BE2C (cell line): ENCODE data around the gene NCOA1.
"Not testable (repeated sequence)": the region's sequence is repeated elsewhere in the genome, so short reads cannot be mapped to it uniquely, and the experiment has no call there.

ENCODE experiments used
- DNase-seq: peaks from one replicate; pipeline ENCODE4 v3.0.0-alpha.2; 2020
- H3K27me3 ChIP-seq: fragments of 250-450 bp; sonication (Bioruptor Pico); 2 replicates; pipeline ENCODE4 v1.5.1; 2020; ENCODE audit warnings: mild to moderate bottlenecking
- H3K36me3 ChIP-seq: fragments of 250-450 bp; sonication (Bioruptor Pico); 2 replicates; pipeline ENCODE4 v1.5.1; 2020; ENCODE audit warnings: mild to moderate bottlenecking
- H3K4me1 ChIP-seq: fragments of 250-450 bp; sonication (Bioruptor Pico); 2 replicates; pipeline ENCODE4 v1.5.1; 2020
- H3K4me3 ChIP-seq: 2 replicates; pipeline ENCODE4 v1.5.1; 2011; ENCODE audit warnings: low read depth, low read length
- H3K9me3 ChIP-seq: fragments of 250-450 bp; sonication (Bioruptor Pico); 2 replicates; pipeline ENCODE4 v1.5.1; 2020
- TF ChIP-seq, protein P1 (sequence below): IDR thresholded peaks from 2 replicates; pipeline ENCODE4 v1.5.1; 2012; ENCODE audit warnings: mild to moderate bottlenecking, low read depth, low read length

Gene NCOA1

DNA sequence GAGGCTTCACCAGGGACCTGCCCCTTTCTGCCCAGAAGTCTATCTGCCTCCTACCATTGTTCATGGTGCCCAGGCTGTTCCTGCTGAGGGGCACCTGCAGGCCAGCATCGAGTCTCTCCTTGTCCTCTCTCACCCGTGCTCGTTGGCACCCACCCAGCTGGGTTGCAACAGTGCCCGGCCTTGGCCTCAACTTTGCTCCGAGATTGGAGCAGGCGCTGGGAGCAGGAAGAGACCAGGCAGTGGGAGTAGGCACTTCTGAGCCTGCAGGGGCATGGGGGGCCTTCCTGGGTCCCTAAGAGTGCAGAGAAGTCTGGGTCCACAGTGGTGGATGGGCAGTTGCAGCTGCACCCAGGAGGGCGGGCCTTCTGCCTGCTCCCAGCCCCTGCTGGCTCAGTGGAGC is 75.6 kb downstream of the NCOA1 start:
- H3K36me3 ChIP-seq: no peaks in the 10 kb centered on the region
- no peaks in the 10 kb centered on the region; the same call in 1 of the 2 replicates for H3K9me3 ChIP-seq
- TF ChIP-seq, protein P1, sequence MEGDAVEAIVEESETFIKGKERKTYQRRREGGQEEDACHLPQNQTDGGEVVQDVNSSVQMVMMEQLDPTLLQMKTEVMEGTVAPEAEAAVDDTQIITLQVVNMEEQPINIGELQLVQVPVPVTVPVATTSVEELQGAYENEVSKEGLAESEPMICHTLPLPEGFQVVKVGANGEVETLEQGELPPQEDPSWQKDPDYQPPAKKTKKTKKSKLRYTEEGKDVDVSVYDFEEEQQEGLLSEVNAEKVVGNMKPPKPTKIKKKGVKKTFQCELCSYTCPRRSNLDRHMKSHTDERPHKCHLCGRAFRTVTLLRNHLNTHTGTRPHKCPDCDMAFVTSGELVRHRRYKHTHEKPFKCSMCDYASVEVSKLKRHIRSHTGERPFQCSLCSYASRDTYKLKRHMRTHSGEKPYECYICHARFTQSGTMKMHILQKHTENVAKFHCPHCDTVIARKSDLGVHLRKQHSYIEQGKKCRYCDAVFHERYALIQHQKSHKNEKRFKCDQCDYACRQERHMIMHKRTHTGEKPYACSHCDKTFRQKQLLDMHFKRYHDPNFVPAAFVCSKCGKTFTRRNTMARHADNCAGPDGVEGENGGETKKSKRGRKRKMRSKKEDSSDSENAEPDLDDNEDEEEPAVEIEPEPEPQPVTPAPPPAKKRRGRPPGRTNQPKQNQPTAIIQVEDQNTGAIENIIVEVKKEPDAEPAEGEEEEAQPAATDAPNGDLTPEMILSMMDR: no peak
- H3K4me1 ChIP-seq: no peaks in the 10 kb centered on the region
- no peak overlapping the region for H3K4me3 ChIP-seq
- peak; percentile 26 for DNase-seq
- H3K27me3 ChIP-seq: no peaks in the 10 kb centered on the region

DNA sequence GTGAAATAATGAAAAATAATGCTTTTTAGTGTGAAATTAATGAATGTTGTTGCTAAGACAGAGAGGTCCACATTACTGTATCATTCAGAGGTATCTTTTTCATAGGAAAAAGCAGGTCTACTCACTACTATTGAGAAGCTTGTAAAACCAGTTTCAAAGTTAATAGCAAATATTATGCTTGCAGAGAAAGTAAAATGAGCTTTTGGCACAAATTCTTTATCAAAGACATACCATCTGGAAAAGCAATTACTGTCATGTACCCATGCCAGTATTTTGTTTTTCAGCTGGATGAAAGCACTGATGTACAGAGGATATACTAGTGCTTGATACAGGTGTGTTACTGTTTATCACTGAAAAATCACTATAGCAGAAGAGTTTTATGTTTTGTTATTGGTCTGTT is 77.5 kb downstream of the NCOA1 start:
- no peak for DNase-seq
- TF ChIP-seq, protein P1: no peak
- Histone ChIP-seq H3K27me3 (no peaks in the 10 kb centered on the region), H3K4me3 (no peak overlapping the region), H3K4me1 (no peaks in the 10 kb centered on the region), H3K36me3 (no peaks in the 10 kb centered on the region), H3K9me3 (no peaks in the 10 kb centered on the region; the same call in 1 of the 2 replicates)

DNA sequence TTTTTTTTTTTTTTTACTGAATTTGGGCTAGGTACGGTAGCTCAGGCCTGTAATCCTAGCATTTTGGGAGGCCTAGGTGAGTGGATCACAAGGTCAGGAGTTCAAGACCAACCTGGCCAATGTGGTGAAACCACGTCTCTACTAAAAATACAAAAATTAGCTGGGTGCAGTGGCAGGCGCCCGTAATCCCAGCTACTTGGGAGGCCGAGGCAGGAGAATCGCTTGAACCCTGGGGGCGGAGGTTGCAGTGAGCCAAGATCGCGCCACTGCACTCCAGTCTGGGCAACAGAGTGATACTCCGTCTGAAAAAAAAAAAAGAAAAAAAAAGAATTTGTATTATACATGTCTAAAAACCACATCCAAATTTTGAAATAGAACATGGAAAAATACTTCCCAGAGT is 78.5 kb downstream of the NCOA1 start:
- not testable (repeated sequence) for H3K9me3 ChIP-seq, DNase-seq, H3K4me1 ChIP-seq, H3K27me3 ChIP-seq, H3K4me3 ChIP-seq, H3K36me3 ChIP-seq

DNA sequence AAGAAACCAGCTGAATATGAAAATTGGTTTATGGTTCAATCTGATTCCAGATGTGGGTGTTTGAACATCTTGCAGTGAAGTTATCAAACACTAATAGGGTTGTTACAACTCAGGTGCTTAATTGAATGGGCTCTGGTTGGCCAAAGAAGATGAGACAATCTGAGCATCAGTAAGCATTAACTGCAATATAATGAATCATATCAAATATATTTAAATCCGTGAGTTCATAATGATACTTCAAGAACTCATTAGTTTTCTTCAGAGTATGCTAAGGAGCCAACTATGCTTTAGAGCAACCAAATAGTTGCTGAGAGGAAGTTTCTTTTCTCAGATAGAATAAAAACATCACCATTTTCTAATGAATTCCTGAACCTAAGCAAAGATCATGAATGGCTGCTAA is 79.2 kb downstream of the NCOA1 start:
- TF ChIP-seq, protein P1: no peak
- Histone ChIP-seq H3K4me3 (no peak overlapping the region), H3K36me3 (no peaks in the 10 kb centered on the region), H3K27me3 (no peaks in the 10 kb centered on the region), H3K4me1 (no peaks in the 10 kb centered on the region), H3K9me3 (no peaks in the 10 kb centered on the region; the same call in 1 of the 2 replicates)
- DNase-seq: no peak

DNA sequence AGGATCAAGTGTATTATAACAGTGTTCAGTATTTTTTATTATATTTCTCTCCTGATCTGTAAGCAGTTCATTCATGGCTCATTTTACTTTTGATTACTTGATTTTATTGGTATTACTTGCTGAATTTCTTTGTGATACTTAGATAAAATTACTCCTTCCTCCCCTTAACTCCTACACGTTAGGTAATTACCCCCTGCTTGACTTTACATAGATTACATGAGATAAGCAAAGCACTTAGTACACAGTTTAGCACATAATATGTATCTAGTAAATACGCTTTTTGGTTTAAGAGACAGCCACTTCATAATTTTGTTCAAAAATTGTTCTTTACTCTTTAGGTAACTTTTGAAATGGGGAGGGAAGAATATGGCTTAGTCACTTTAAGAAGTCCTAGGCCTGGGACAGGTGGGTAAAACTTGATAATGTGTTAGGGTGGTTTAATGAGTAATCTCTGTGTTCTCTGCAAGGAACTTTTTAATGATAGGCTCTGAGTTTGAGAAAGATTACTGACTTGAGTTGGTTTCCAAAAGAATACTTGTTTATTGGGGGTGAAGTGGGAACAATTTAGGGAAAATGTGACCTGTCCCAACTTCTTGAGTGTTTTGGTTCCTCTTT is 80.9 kb downstream of the NCOA1 start:
- no peaks in the 10 kb centered on the region for H3K36me3 ChIP-seq
- no peaks in the 10 kb centered on the region for H3K9me3 ChIP-seq
- H3K27me3 ChIP-seq: no peaks in the 10 kb centered on the region
- TF ChIP-seq, protein P1: no peak
- H3K4me1 ChIP-seq: no peaks in the 10 kb centered on the region
- DNase-seq: no peak
- H3K4me3 ChIP-seq: no peak overlapping the region

DNA sequence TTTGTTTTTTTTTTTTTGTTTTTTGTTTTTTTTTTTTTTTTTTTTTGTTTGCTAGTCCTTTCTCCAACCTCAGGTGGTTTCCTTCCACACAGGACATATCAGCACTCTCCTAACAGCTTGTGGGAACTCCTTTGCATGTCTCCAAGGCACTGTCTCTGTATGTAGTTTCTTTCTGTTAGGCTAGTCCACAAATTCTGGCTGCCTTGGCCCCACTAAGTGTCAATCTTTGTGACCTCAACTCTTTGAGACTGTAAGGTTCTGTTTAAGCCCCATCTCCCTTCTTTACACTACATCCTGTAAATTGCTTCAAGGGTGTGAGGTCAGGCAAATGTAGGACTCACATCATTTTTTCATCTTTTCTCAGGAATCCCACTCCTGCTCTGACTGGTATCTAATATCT is 85.1 kb downstream of the NCOA1 start:
- TF ChIP-seq, protein P1: no peak
- Histone ChIP-seq H3K27me3 (no peaks in the 10 kb centered on the region), H3K4me3 (no peak overlapping the region), H3K36me3 (no peaks in the 10 kb centered on the region), H3K4me1 (no peaks in the 10 kb centered on the region), H3K9me3 (no peaks in the 10 kb centered on the region)
- no peak for DNase-seq

DNA sequence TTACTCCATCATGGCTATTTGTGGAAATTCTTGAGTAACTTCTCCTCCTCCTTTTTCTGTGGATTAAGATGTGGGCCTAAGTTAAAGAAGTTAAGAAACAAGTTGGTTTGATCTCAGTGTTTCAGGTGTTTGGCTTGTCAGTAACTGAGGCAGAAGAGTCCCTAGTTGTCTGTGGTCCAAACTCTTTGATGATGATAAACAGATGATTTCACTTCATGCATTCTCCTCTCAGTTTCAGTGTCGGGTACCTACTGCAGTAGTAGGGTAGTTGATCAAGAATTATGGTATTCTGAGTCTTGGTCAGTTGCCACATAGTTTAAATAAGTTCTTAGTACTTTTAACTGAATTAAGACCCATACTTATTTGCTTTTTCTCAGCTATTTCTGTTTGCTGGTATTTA is 85.6 kb downstream of the NCOA1 start:
- TF ChIP-seq, protein P1: no peak
- Histone ChIP-seq H3K4me3 (no peak overlapping the region), H3K4me1 (no peaks in the 10 kb centered on the region), H3K9me3 (no peaks in the 10 kb centered on the region), H3K27me3 (no peaks in the 10 kb centered on the region), H3K36me3 (no peaks in the 10 kb centered on the region)
- DNase-seq: no peak
